ENCODE data around the gene BAHCC1.

DNA sequence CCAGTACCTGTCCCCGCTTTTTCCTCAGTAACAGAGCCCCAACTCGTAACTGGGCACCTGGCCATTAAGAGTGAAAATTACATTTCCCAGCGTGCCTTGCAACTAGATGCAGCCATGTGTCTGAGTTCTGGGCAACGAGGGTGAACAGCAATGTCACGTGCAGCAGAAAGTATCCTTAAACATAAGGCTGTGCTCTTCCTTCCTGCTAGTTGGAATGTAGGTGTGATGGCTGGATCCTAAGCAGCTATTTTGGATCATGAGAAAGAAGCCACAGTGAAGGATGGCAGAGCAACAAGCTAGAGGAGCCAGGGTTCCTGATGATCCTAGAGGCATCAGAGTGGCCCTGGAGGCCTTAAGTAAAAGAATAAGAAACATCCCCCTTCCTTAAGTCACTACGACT lies 81.4 kb downstream of the BAHCC1 start:
- TF ChIP-seq CTCF (IDR thresholded peaks at IDR 0.05; ENCODE audit: low read depth, low read length) (no peak), EZH2phosphoT487 (IDR thresholded peaks at IDR 0.05; ENCODE audit: low read depth) (no peak)

All from OCI-LY3 (cell line).